Mesenchymal stem cell (in vitro differentiated cells and primary cell): Measurements from ENCODE around the gene ZPR1.
"Not testable (repeated sequence)": the region's sequence is repeated elsewhere in the genome, so short reads cannot be mapped to it uniquely, and the experiment has no call there.

Experiments used
- DNase-seq: peaks from one replicate; pipeline ENCODE4 v3.0.0-alpha.2; 2013
- H2AFZ ChIP-seq: one replicate; pipeline ENCODE4 v1.6.1; 2013; ENCODE audit warnings: low read depth, mild to moderate bottlenecking, control low read depth, inconsistent platforms, low read length, moderate library complexity
- H2AK5ac ChIP-seq: 2 replicates; pipeline ENCODE4 v1.6.1; 2013; ENCODE audit warnings: low read length, moderate library complexity, mild to moderate bottlenecking, inconsistent platforms; ENCODE audit not compliant: severe bottlenecking
- H2BK120ac ChIP-seq: one replicate; pipeline ENCODE4 v1.6.1; 2013; ENCODE audit warnings: low read depth, mild to moderate bottlenecking, inconsistent platforms, low read length, moderate library complexity
- H2BK12ac ChIP-seq, 2 experiments: one replicate each; pipeline ENCODE4 v1.6.1; 2013; ENCODE audit warnings: inconsistent platforms in 2 of 2, low read length in 2 of 2, mild to moderate bottlenecking in 2 of 2, moderate library complexity in 2 of 2, control low read depth in 1 of 2
- H2BK15ac ChIP-seq: one replicate; pipeline ENCODE4 v1.6.1; 2013; ENCODE audit warnings: mild to moderate bottlenecking, low read depth, inconsistent platforms; ENCODE audit not compliant: poor library complexity, severe bottlenecking
- H2BK5ac ChIP-seq: 2 replicates; pipeline ENCODE4 v1.6.1; 2013; ENCODE audit warnings: low read depth, mild to moderate bottlenecking, low read length, control low read depth, inconsistent platforms; ENCODE audit not compliant: poor library complexity, severe bottlenecking
- H3K14ac ChIP-seq, 2 experiments: one replicate each; pipeline ENCODE4 v1.6.1; 2013; ENCODE audit warnings: inconsistent platforms in 2 of 2, low read length in 2 of 2, control low read depth in 1 of 2, mild to moderate bottlenecking in 1 of 2, moderate library complexity in 1 of 2
- H3K18ac ChIP-seq, 2 experiments: one replicate each; pipeline ENCODE4 v1.6.1; 2013; ENCODE audit warnings: inconsistent platforms in 2 of 2, low read length in 2 of 2, control low read depth in 1 of 2, low read depth in 1 of 2, mild to moderate bottlenecking in 1 of 2
- H3K23ac ChIP-seq, 2 experiments: one replicate each; pipeline ENCODE4 v1.6.1; 2013; ENCODE audit warnings: inconsistent platforms in 2 of 2, low read length in 2 of 2, mild to moderate bottlenecking in 2 of 2, moderate library complexity in 2 of 2, control low read depth in 1 of 2
- H3K27ac ChIP-seq: 2 replicates; pipeline ENCODE4 v1.5.1; 2013; ENCODE audit warnings: mild to moderate bottlenecking, moderate library complexity, low read length, control low read depth, inconsistent platforms; ENCODE audit not compliant: poor library complexity, severe bottlenecking
- H3K27me3 ChIP-seq, 2 experiments: 2 replicates each; pipeline versions ENCODE4 v1.6.1 to v1.7.0; 2013; ENCODE audit warnings: low read length in 2 of 2, mild to moderate bottlenecking in 2 of 2, moderate library complexity in 2 of 2, control low read depth in 1 of 2, inconsistent platforms in 1 of 2; ENCODE audit not compliant: control insufficient read depth in 1 of 2, insufficient read depth in 1 of 2
- H3K36me3 ChIP-seq, 2 experiments: 2 replicates each; pipeline versions ENCODE4 v1.6.1 to v1.7.0; 2013; ENCODE audit warnings: low read length in 2 of 2, control low read depth in 1 of 2, inconsistent platforms in 1 of 2, low read depth in 1 of 2, mild to moderate bottlenecking in 1 of 2; ENCODE audit not compliant: insufficient read depth in 2 of 2, control insufficient read depth in 1 of 2
- H3K4ac ChIP-seq, 2 experiments: one replicate each; pipeline ENCODE4 v1.6.1; 2013; ENCODE audit warnings: inconsistent platforms in 2 of 2, low read length in 2 of 2, mild to moderate bottlenecking in 2 of 2, moderate library complexity in 2 of 2, control low read depth in 1 of 2, low read depth in 1 of 2
- H3K4me1 ChIP-seq: 2 replicates; pipeline ENCODE4 v1.6.1; 2013; ENCODE audit warnings: low read depth, low read length, control low read depth; ENCODE audit not compliant: control insufficient read depth, insufficient read depth
- H3K4me2 ChIP-seq: 2 replicates; pipeline ENCODE4 v1.6.1; 2013; ENCODE audit warnings: low read length, mild to moderate bottlenecking, inconsistent platforms; ENCODE audit not compliant: poor library complexity, severe bottlenecking
- H3K4me3 ChIP-seq, 2 experiments: 2 replicates each; pipeline versions ENCODE4 v1.5.1 to v1.7.0; 2013; ENCODE audit warnings: low read length in 2 of 2, mild to moderate bottlenecking in 2 of 2, control low read depth in 1 of 2, low read depth in 1 of 2; ENCODE audit not compliant: insufficient read depth in 1 of 2
- H3K79me1 ChIP-seq: replicated peaks from 2 replicates; pipeline ENCODE4 v1.6.1; 2013; ENCODE audit warnings: mild to moderate bottlenecking, control low read depth, low read length, inconsistent platforms; ENCODE audit not compliant: poor library complexity, severe bottlenecking
- H3K9ac ChIP-seq: 2 replicates; pipeline ENCODE4 v1.7.0; 2013; ENCODE audit warnings: mild to moderate bottlenecking, low read length, moderate library complexity
- H3K9me3 ChIP-seq: 2 replicates; pipeline ENCODE4 v1.7.0; 2013; ENCODE audit warnings: mild to moderate bottlenecking, low read length; ENCODE audit not compliant: control insufficient read depth
- H4K8ac ChIP-seq: one replicate; pipeline ENCODE4 v1.6.1; 2013; ENCODE audit warnings: inconsistent platforms, mild to moderate bottlenecking, low read length, moderate library complexity
- H4K91ac ChIP-seq: one replicate; pipeline ENCODE4 v1.6.1; 2013; ENCODE audit warnings: mild to moderate bottlenecking, low read length, inconsistent platforms
- WGBS: methylation state at CpG from one replicate; pipeline ENCODE4 v1.1.7; 2013; ENCODE audit warnings: mixed read lengths; 5-methylcytosine and 5-hydroxymethylcytosine counted together

Gene ZPR1

DNA sequence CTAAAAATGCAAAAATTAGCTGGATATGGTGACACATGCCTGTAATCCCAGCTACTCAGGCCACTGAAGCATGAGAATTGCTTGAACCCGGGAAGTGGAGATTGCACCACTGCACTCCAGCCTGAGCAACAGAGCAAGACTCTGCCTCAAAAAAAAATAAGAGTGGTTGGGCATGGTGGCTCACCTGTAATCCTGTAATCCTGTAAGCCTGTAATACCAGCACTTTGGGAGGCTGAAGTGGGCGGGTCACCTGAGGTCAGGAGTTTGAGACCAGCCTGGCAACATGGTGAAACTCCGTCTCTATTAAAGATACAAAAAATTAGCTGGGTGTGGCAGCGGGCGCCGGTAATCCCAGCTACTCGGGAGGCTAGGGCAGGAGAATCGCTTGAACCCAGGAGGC lies 31.8 kb downstream of the ZPR1 start:
- H3K27me3 ChIP-seq, H3K4me1 ChIP-seq, H2BK12ac ChIP-seq, H3K23ac ChIP-seq, H3K18ac ChIP-seq, H2BK5ac ChIP-seq, H3K14ac ChIP-seq, H3K9ac ChIP-seq, H3K4me3 ChIP-seq, H2BK120ac ChIP-seq, DNase-seq, H4K8ac ChIP-seq, H3K4me2 ChIP-seq, H3K9me3 ChIP-seq, H4K91ac ChIP-seq, H3K4ac ChIP-seq, H2BK15ac ChIP-seq, H2AK5ac ChIP-seq, H2AFZ ChIP-seq, H3K27ac ChIP-seq: not testable (repeated sequence)
- Histone ChIP-seq H3K36me3 (peaks cover 23 to 84% of the 10 kb centered on the region in 2 experiments), H3K79me1 (peaks cover 13% of the 10 kb centered on the region)
- WGBS = 97% methylated on average over 8 of the region's 8 CpGs

DNA sequence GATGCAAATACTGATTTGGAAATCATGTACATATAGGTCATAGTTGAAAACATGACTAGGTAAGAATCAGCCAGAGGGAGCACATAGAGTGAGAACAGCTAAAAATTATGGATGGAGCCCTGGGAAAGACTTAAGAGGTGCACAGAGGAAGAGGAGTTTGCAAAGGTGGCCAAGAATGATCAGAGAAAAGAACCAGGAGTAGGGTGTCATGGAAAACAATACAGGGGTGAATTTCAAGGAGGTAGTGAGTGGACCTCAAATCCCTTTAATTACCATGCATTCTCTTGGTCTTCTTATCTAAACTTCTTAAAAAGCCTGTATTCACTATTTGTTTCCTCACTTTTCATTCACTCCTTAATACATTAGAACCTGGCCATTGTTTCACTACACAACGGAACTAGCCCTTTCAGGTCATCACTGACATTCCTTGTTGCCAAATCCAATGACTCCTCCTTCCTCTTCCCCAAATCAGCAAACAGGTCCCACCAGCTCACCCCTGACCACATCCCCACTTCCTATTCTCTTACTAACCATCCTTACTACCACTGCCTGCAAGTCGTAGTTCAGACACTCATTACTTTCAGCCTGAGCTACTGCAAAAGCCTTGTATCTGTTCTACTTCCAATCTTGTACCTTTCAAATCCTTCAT lies 37.6 kb downstream of the ZPR1 start:
- 98% methylated on average over 2 of the region's 2 CpGs for WGBS
- Histone ChIP-seq H3K4me3 (no peak overlapping the region), H4K8ac (no peak overlapping the region), H4K91ac (no peak overlapping the region), H3K9me3 (peaks cover 8% of the 10 kb centered on the region), H2BK15ac (no peak overlapping the region), H2AFZ (no peak overlapping the region), H3K23ac (no peak overlapping the region), H3K27me3 (no peaks in the 10 kb centered on the region), H3K4me2 (no peak overlapping the region), H2AK5ac (no peak overlapping the region), H3K27ac (no peak overlapping the region), H3K9ac (no peak overlapping the region), H2BK120ac (no peak overlapping the region), H3K79me1 (peaks cover 9% of the 10 kb centered on the region), H2BK5ac (no peak overlapping the region), H3K4me1 (no peaks in the 10 kb centered on the region), H3K36me3 (peaks cover 18 to 77% of the 10 kb centered on the region in 2 experiments), H2BK12ac (no peak overlapping the region), H3K4ac (no peak overlapping the region), H3K14ac (no peak overlapping the region), H3K18ac (no peak overlapping the region)
- DNase-seq = no peak

DNA sequence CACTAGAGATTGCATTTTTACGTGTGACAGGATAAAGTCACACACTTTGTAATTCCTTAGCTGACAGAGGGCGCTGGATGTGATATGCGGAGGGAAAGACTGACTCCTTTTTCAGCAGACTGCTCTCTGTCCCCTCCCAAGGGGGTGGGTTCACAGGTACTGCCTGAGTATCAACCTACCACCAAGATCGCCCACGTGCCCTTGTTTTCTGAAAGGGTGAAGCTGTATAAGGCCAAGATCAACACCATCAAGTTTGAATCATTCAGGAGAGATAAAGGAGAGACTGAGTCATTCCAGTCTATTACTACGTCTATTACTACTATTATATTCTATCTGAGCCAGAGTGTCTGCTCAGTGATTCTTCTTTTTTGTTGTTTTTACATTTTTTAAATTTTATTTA lies 45.7 kb downstream of the ZPR1 start:
- H3K36me3 ChIP-seq = peaks cover 6 to 7% of the 10 kb centered on the region in 2 experiments

DNA sequence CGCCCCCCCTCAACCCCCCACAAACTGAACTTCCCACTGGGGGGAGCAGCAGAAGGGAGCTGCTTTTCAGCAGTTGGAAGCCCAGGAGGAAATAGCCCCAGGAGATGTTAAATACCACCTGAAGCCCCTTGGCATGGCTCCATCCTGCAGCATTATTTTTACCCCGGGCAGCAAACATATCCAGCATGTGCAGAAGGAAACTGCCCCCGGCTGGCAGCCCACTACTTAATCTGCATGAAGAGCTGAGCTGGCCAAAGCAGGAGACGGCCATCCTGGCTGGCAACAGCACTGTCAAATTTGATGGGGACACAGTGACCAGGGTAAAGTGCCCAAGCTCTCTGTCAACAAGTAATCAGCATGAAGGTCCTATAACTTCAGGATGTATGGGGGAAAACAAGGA lies 47.1 kb downstream of the ZPR1 start:
- Histone ChIP-seq H2AFZ (no peak overlapping the region), H3K27me3 (no peaks in the 10 kb centered on the region), H3K14ac (no peak overlapping the region), H4K91ac (no peak overlapping the region), H3K23ac (no peak overlapping the region), H3K9ac (no peak overlapping the region), H3K36me3 (no peaks in the 10 kb centered on the region), H3K27ac (no peak overlapping the region), H2BK120ac (no peak overlapping the region), H3K4me1 (peaks cover 2% of the 10 kb centered on the region), H3K4me3 (no peak overlapping the region), H3K79me1 (no peaks in the 10 kb centered on the region), H2AK5ac (no peak overlapping the region), H3K9me3 (no peaks in the 10 kb centered on the region), H3K18ac (no peak overlapping the region), H2BK15ac (no peak overlapping the region), H3K4me2 (no peak overlapping the region), H2BK12ac (no peak overlapping the region), H3K4ac (no peak overlapping the region), H2BK5ac (no peak overlapping the region), H4K8ac (no peak overlapping the region)
- WGBS = 88% methylated on average over 4 of the region's 4 CpGs
- DNase-seq = no peak

More for the DNA sequence above, 45.7 kb downstream of the ZPR1 start:
- H3K18ac ChIP-seq = no peak overlapping the region
- H3K9me3 ChIP-seq = no peaks in the 10 kb centered on the region
- peaks cover 2% of the 10 kb centered on the region for H3K4me1 ChIP-seq
- H3K23ac ChIP-seq = no peak overlapping the region
- H3K4ac ChIP-seq = no peak overlapping the region
- no peak overlapping the region for H4K91ac ChIP-seq
- H2BK5ac ChIP-seq = no peak overlapping the region
- no peak overlapping the region for H3K14ac ChIP-seq
- H3K4me2 ChIP-seq = no peak overlapping the region
- no peak overlapping the region for H3K27ac ChIP-seq
- H3K9ac ChIP-seq = peak overlapping the region; percentile 53
- H3K27me3 ChIP-seq = no peaks in the 10 kb centered on the region
- DNase-seq = peak; percentile 15
- H2AK5ac ChIP-seq = no peak overlapping the region
- peak overlapping the region; percentile 64 for H4K8ac ChIP-seq
- no peak overlapping the region for H2BK120ac ChIP-seq
- 70% methylated on average over 3 of the region's 6 CpGs for WGBS
- no peak overlapping the region for H2AFZ ChIP-seq
- no peaks in the 10 kb centered on the region for H3K79me1 ChIP-seq
- H3K4me3 ChIP-seq = no peak overlapping the region
- H2BK15ac ChIP-seq = no peak overlapping the region
- no peak overlapping the region for H2BK12ac ChIP-seq
